NB4 (cell line): Measurements from ENCODE around the gene ZNF518A.

Source experiments
- MYC ChIP-seq: IDR thresholded peaks from 2 replicates; pipeline ENCODE4 v1.6.1; 2011; ENCODE audit warnings: low read depth, low read length
- POLR2A ChIP-seq: IDR thresholded peaks from 2 replicates; pipeline ENCODE4 v1.6.1; 2011; ENCODE audit warnings: mild to moderate bottlenecking; ENCODE audit not compliant: insufficient read length; ENCODE audit errors: extremely low read depth
- TF ChIP-seq, protein P1 (sequence below): IDR thresholded peaks from one replicate; pipeline ENCODE4 v1.5.1; 2012; ENCODE audit warnings: low read depth, low read length
- TF ChIP-seq, protein P2 (sequence below): IDR thresholded peaks from 2 replicates; pipeline ENCODE4 v1.6.1; 2011; ENCODE audit warnings: low read depth, low read length

DNA sequence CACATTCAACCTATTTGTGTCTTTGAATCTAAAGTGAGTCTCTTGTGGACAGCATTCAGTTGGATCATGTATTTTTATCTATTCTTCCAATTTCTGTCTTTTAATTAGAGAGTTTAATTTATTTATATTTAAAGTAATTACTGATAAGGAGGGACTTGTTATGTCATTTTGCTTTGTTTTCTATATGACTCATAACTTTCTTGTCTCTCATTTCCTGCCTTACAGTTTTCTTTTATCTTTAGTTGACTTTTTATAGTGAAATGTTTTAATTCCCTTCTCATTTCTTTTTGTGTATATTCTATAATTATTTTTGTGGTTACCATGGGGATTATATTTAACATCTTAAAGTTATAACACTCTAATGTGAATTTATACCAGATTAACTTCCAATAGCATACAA, 7.3 kb upstream of the ZNF518A start:
- TF ChIP-seq, protein P1, sequence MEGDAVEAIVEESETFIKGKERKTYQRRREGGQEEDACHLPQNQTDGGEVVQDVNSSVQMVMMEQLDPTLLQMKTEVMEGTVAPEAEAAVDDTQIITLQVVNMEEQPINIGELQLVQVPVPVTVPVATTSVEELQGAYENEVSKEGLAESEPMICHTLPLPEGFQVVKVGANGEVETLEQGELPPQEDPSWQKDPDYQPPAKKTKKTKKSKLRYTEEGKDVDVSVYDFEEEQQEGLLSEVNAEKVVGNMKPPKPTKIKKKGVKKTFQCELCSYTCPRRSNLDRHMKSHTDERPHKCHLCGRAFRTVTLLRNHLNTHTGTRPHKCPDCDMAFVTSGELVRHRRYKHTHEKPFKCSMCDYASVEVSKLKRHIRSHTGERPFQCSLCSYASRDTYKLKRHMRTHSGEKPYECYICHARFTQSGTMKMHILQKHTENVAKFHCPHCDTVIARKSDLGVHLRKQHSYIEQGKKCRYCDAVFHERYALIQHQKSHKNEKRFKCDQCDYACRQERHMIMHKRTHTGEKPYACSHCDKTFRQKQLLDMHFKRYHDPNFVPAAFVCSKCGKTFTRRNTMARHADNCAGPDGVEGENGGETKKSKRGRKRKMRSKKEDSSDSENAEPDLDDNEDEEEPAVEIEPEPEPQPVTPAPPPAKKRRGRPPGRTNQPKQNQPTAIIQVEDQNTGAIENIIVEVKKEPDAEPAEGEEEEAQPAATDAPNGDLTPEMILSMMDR = no peak
- no peak for TF ChIP-seq POLR2A
- TF ChIP-seq, protein P2, sequence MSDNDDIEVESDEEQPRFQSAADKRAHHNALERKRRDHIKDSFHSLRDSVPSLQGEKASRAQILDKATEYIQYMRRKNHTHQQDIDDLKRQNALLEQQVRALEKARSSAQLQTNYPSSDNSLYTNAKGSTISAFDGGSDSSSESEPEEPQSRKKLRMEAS = no peak
- TF ChIP-seq MYC = no peak
